ENCODE results near the gene TSGA10.

The TSGA10 gene

GRCh38 chr2:98947554-98947953, 207.2 kb downstream of the TSGA10 start:
- no peaks in the 10 kb centered on the region for H3K9me3 Mint-ChIP-seq
- H3K27me3 Mint-ChIP-seq = peaks cover 6% of the 10 kb centered on the region
- H3K4me1 Mint-ChIP-seq = no peaks in the 10 kb centered on the region

More at GRCh38 chr2:98947554-98947953, 207.2 kb downstream of the TSGA10 start:
- Mint-ChIP-seq H3K27ac (no peak overlapping the region), H3K4me3 (no peak overlapping the region), H3K36me3 (no peaks in the 10 kb centered on the region)
